K562 (cell line): ENCODE measurements around the gene TEP1. TPM values are rescaled to one million over a fixed set of nuclear protein-coding genes. Genes with fewer than 3 reads are reported as not detected.

ENCODE experiments used
- ATAC-seq: fragments of 200-7000 bp; cut with Tn5 transposase; 3 replicates; pipeline ENCODE4 v1.9.1; 2020; ENCODE audit warnings: moderate library complexity
- BruUV-seq: library from RNA; stranded (reverse); fragments of 400-500 nt; replicated peaks from 2 replicates; lab custom pipeline; 2021; lab: Mats Ljungman, UMichigan
- CTCF ChIA-PET: fragments of 300-600 bp; formaldehyde crosslinking; extraction: SDS; loops from one replicate; lab custom pipeline; 2021; ENCODE audit warnings: low intra/inter-chr PET ratio; lab: Yijun Ruan, JAX
- POLR2A ChIA-PET: fragments of 300-600, 350-650 bp; sonication (Branson Sonifier 250); formaldehyde crosslinking; extraction: SDS; loops from one replicate; lab custom pipeline; 2021; ENCODE audit warnings: antibody characterized with exemption, inconsistent platforms; lab: Yijun Ruan, JAX
- DNase-seq, 4 experiments: peaks; one replicate each; pipeline versions ENCODE4 v3.0.0 to v3.0.0-alpha.2; 2011 to 2018; ENCODE audit warnings: low spot score in 3 of 4, mixed read lengths in 3 of 4; ENCODE audit errors: extremely low read depth in 1 of 4
- FAIRE-seq: peaks from 2 replicates; lab custom pipeline; 2011; peaks lifted over from hg19 to GRCh38; lab: Jason Lieb, UNC
- H2AFZ ChIP-seq: 2 replicates; pipeline ENCODE4 v1.6.0; 2011; ENCODE audit warnings: low read depth, low read length, control low read depth, inconsistent platforms
- H3K27ac ChIP-seq: fragments of 200-600 bp; 3 replicates; pipeline ENCODE4 v1.8.0; 2011; ENCODE audit warnings: low read depth, mild to moderate bottlenecking, control low read depth, inconsistent platforms, low read length, moderate library complexity, mixed read lengths; ENCODE audit errors: extremely low read depth
- H3K27me3 ChIP-seq, 2 experiments: fragments of 300-600 bp in 1 of 2; 2 replicates in 1 of 2; 3 replicates in 1 of 2; pipeline versions ENCODE4 v1.6.0 to v1.8.0; 2011; ENCODE audit warnings: inconsistent platforms in 2 of 2, low read length in 2 of 2, mild to moderate bottlenecking in 1 of 2, mixed read lengths in 1 of 2, moderate library complexity in 1 of 2; ENCODE audit not compliant: control insufficient read depth in 2 of 2, insufficient read depth in 2 of 2
- H3K36me3 ChIP-seq: fragments of 300-600 bp; 3 replicates; pipeline ENCODE4 v1.8.0; 2011; ENCODE audit warnings: mild to moderate bottlenecking, low read length, inconsistent platforms; ENCODE audit not compliant: control insufficient read depth, insufficient read depth
- H3K4me1 ChIP-seq, 2 experiments: fragments of 200-600 bp in 1 of 2; replicated peaks in 1 of 2; 2 replicates in 1 of 2; 3 replicates in 1 of 2; pipeline versions ENCODE4 v1.5.1 to v1.8.0; 2011; ENCODE audit warnings: inconsistent platforms in 2 of 2, low read length in 2 of 2, mild to moderate bottlenecking in 1 of 2, mixed read lengths in 1 of 2, moderate library complexity in 1 of 2; ENCODE audit not compliant: control insufficient read depth in 2 of 2, insufficient read depth in 2 of 2
- H3K4me2 ChIP-seq: 2 replicates; pipeline ENCODE4 v1.6.1; 2011; ENCODE audit warnings: low read length, control low read depth, inconsistent platforms, mixed read lengths; ENCODE audit not compliant: insufficient read depth
- H3K4me3 ChIP-seq: fragments of 200-600 bp; sonication (generic), shearing (Covaris generic); 2 replicates; pipeline ENCODE4 v1.5.1; 2016; ENCODE audit warnings: control low read depth, inconsistent platforms
- H3K79me2 ChIP-seq: fragments of 200-600 bp; 3 replicates; pipeline ENCODE4 v1.8.0; 2011; ENCODE audit warnings: low read length, inconsistent platforms; ENCODE audit not compliant: control insufficient read depth, insufficient read depth
- H3K9ac ChIP-seq, 2 experiments: 2 replicates each; pipeline versions ENCODE4 v1.6.0 to v1.6.1; 2011; ENCODE audit warnings: low read depth in 2 of 2, low read length in 2 of 2, control low read depth in 1 of 2, inconsistent platforms in 1 of 2, mild to moderate bottlenecking in 1 of 2, mixed read lengths in 1 of 2; ENCODE audit not compliant: insufficient read depth in 1 of 2
- H3K9me1 ChIP-seq: one replicate; pipeline ENCODE4 v1.6.0; 2011; ENCODE audit warnings: inconsistent platforms, mild to moderate bottlenecking, low read length, moderate library complexity; ENCODE audit not compliant: control insufficient read depth, insufficient read depth
- H3K9me3 ChIP-seq: replicated peaks from 2 replicates; pipeline ENCODE4 v1.5.1; 2011; ENCODE audit warnings: low read depth, low read length, inconsistent platforms; ENCODE audit not compliant: control insufficient read depth, insufficient read depth
- H4K20me1 ChIP-seq: replicated peaks from 2 replicates; pipeline ENCODE4 v1.6.1; 2011; ENCODE audit warnings: low read length, inconsistent platforms, mixed read lengths; ENCODE audit not compliant: control insufficient read depth, insufficient read depth
- ATF2 ChIP-seq: sonication (generic); formaldehyde crosslinking; IDR thresholded peaks from 2 replicates; pipeline ENCODE4 v1.8.1; 2022; ENCODE audit warnings: missing genetic modification reagents
- CXXC5 ChIP-seq: fragments of 250-450 bp; sonication (Bioruptor Pico); IDR thresholded peaks from 2 replicates; pipeline ENCODE4 v1.8.0; 2022; ENCODE audit warnings: inconsistent platforms, mild to moderate bottlenecking, moderate library complexity
- HOXB6 ChIP-seq: fragments of 250-450 bp; sonication (Bioruptor Pico); IDR thresholded peaks from 2 replicates; pipeline ENCODE4 v1.5.1; 2022; ENCODE audit warnings: mild to moderate bottlenecking, borderline replicate concordance
- OTX1 ChIP-seq: fragments of 450-650 bp; formaldehyde crosslinking; IDR thresholded peaks from 2 replicates; pipeline ENCODE4 v1.4.0; 2022; ENCODE audit warnings: mild to moderate bottlenecking
- WGBS: fragments of 100-300 bp; shearing (Covaris generic); methylation state at CpG from one replicate; pipeline ENCODE4 v1.1.6; 2016; ENCODE audit warnings: low coverage, mixed read lengths; ENCODE audit not compliant: insufficient coverage; ENCODE audit errors: missing lambda C conversion rate; 5-methylcytosine and 5-hydroxymethylcytosine counted together
- in situ Hi-C: fragments of 300-500 bp; cut with MboI; formaldehyde crosslinking; loops from 4 replicates; pipeline ENCODE4 v1.15.0; 2018; ENCODE audit warnings: inconsistent platforms, mixed read lengths
- intact Hi-C: fragments of 100-400 bp; cut with micrococcal nuclease; formaldehyde crosslinking; loops from 2 replicates; pipeline ENCODE4 v1.14.2; 2022
- polyA plus RNA-seq, 8 experiments: library from polyadenylated mRNA; depleted of rRNA in 4 of 8; stranded (reverse) in 5 of 8; unstranded in 3 of 8; fragments of >200 nt; fragmentation: Nextera tagmentation in 2 of 8; fragmentation: Illumina TruSeq in 1 of 8; extraction: Ambion mirVana in 2 of 8; extraction: Trizol in 1 of 8; gene quantifications; 2 replicates each; pipeline versions ENCODE4 v1.2.1 to v1.2.3, GENCODE V29; 2011 to 2014; ENCODE audit warnings: inconsistent platforms in 1 of 8, missing spikeins in 1 of 8
- total RNA-seq, 7 experiments: library from RNA; depleted of rRNA in 6 of 7; stranded (reverse); fragments of >200 nt in 6 of 7; fragmentation: Illumina TruSeq in 2 of 7; extraction: Trizol in 2 of 7; gene quantifications; 2 replicates each; pipeline versions ENCODE4 v1.2.1 to v1.2.3, GENCODE V29; 2011 to 2021; ENCODE audit warnings: low replicate concordance in 1 of 7

TEP1 gene
- total and polyA plus RNA-seq, 9 of the 15 experiments (the other 6 are each of a cell fraction or from before 2014, with no cell fraction given): 1.0 to 12.2 (median 7.1) TPM

DNA sequence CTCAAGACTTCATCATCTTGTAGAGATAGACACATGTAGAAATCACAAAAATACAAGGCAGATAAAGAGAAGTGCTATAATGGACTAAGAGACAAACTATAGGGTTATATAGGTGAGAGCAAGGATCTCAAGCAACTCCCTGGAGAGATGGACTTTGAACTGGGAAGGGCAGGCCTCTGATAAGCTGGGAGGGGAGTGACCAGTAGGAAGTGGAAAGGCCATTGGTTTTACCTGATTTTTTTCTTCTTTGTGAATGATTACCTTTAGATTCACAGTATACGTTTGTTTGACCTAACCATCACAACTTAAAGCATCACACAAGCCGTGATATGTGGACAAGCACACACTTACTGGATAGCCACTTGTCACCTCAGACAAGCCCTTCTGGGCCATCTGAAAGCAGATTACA is 5.2 kb upstream of the TEP1 start:
- H3K4me3 ChIP-seq: no peak overlapping the region
- no peak overlapping the region for H2AFZ ChIP-seq
- CTCF ChIA-PET: no interaction called here
- no peak overlapping the region for H3K27ac ChIP-seq
- peaks cover under 1 to 13% of the 10 kb centered on the region in 2 experiments; a peak in 4 of 5 replicates for H3K4me1 ChIP-seq
- H3K36me3 ChIP-seq: no peaks in the 10 kb centered on the region
- no peak overlapping the region for H3K4me2 ChIP-seq
- no peaks in the 10 kb centered on the region for H4K20me1 ChIP-seq
- no peak for TF ChIP-seq OTX1 (CRISPR knock-in tag)
- TF ChIP-seq ATF2: no peak
- no peak for TF ChIP-seq CXXC5 (CRISPR knock-in tag)
- TF ChIP-seq HOXB6 (CRISPR knock-in tag): no peak
- BruUV-seq: no TSS peak
- H3K9me3 ChIP-seq: no peaks in the 10 kb centered on the region
- in situ Hi-C loops: loop anchor here (10.0 kb wide), 1 partner anchor 186 kb away; no protein-coding TSS in a partner anchor
- FAIRE-seq (no peak), ATAC-seq (no peak), DNase-seq (no peak)
- H3K27me3 ChIP-seq: no peaks in the 10 kb centered on the region
- POLR2A ChIA-PET: no interaction called here
- H3K79me2 ChIP-seq: no peaks in the 10 kb centered on the region
- H3K9ac ChIP-seq: no peak overlapping the region
- intact Hi-C loops: no loop called here
- WGBS: 45% methylated on average over 2 of the region's 2 CpGs
- H3K9me1 ChIP-seq: no peaks in the 10 kb centered on the region
